CD4-positive, alpha-beta T cell treated with Interleukin-21 for 1 hour (primary cell): ENCODE data around the gene CDHR1.
"Not testable (repeated sequence)": the region's sequence is repeated elsewhere in the genome, so short reads cannot be mapped to it uniquely, and the experiment has no call there.

Experiments
- DNase-seq: peaks from one replicate; pipeline ENCODE4 v3.0.0-alpha.2; 2020

CDHR1 gene

GRCh38 chr10:84194424-84195043 lies at the start of gene CDHR1:
TSS of gene CDHR1 (plus strand) at chr10:84194537. CDS start at chr10:84194761, 224 bp downstream.
- peak; percentile 62 for DNase-seq

- no peak for DNase-seq
Measured at GRCh38 chr10:84147347-84147746, 47.0 kb upstream of the CDHR1 start.

- peak; percentile 49 for DNase-seq
Measured at GRCh38 chr10:84148006-84148597, 46.2 kb upstream of the CDHR1 start.

- DNase-seq = no peak
Measured at GRCh38 chr10:84149854-84150253, 44.5 kb upstream of the CDHR1 start.

- DNase-seq = no peak
Measured at GRCh38 chr10:84152769-84153168, 41.6 kb upstream of the CDHR1 start.

- no peak for DNase-seq
Measured at GRCh38 chr10:84155521-84155920, 38.8 kb upstream of the CDHR1 start.

GRCh38 chr10:84156009-84156408 lies 38.3 kb upstream of the CDHR1 start:
- DNase-seq = no peak

GRCh38 chr10:84156768-84157167 lies 37.6 kb upstream of the CDHR1 start:
- DNase-seq = peak; percentile 45

GRCh38 chr10:84158061-84158460 lies 36.3 kb upstream of the CDHR1 start:
- DNase-seq = no peak

- no peak for DNase-seq
Measured at GRCh38 chr10:84158550-84158949, 35.8 kb upstream of the CDHR1 start.

GRCh38 chr10:84159076-84159685 lies 35.2 kb upstream of the CDHR1 start:
- no peak for DNase-seq

GRCh38 chr10:84160663-84161362 lies 33.5 kb upstream of the CDHR1 start:
- DNase-seq = no peak

GRCh38 chr10:84163996-84164395 lies 30.3 kb upstream of the CDHR1 start:
- DNase-seq = no peak

GRCh38 chr10:84164442-84164841 lies 29.9 kb upstream of the CDHR1 start:
- no peak for DNase-seq

GRCh38 chr10:84166620-84167288 lies 27.6 kb upstream of the CDHR1 start:
- DNase-seq = no peak

GRCh38 chr10:84167289-84167653 lies 27.1 kb upstream of the CDHR1 start:
- DNase-seq = not testable (repeated sequence)

- not testable (repeated sequence) for DNase-seq
Measured at GRCh38 chr10:84168382-84168781, 26.0 kb upstream of the CDHR1 start.

- not testable (repeated sequence) for DNase-seq
Measured at GRCh38 chr10:84171237-84171636, 23.1 kb upstream of the CDHR1 start.

GRCh38 chr10:84171700-84172466 lies 22.5 kb upstream of the CDHR1 start:
- DNase-seq = not testable (repeated sequence)

- no peak for DNase-seq
Measured at GRCh38 chr10:84172467-84173356, 21.6 kb upstream of the CDHR1 start.

- DNase-seq = no peak
Measured at GRCh38 chr10:84173501-84173929, 20.8 kb upstream of the CDHR1 start, which contains the start of gene GPR15LG. TSS of gene GPR15LG (plus strand) at chr10:84173801. CDS start at chr10:84173852, 51 bp downstream.
